PFSK-1 (cell line): ENCODE measurements around the gene TMEM117.

Experiments
- FOXP2 ChIP-seq: optimal IDR thresholded peaks from 2 replicates; pipeline ENCODE3; 2011; ENCODE audit warnings: borderline replicate concordance, control low read depth, inconsistent platforms; ENCODE audit not compliant: insufficient read depth; ENCODE audit errors: extremely low read length, extremely low read depth
- POLR2AphosphoS5 ChIP-seq: IDR thresholded peaks from 2 replicates; pipeline ENCODE4 v1.6.1; 2012; ENCODE audit warnings: low read depth, mild to moderate bottlenecking, control low read depth, low read length, moderate library complexity
- SIN3A ChIP-seq: IDR thresholded peaks from 2 replicates; pipeline ENCODE4 v1.6.1; 2012; ENCODE audit warnings: mild to moderate bottlenecking, low read length, moderate library complexity, borderline replicate concordance; ENCODE audit not compliant: insufficient read depth
- TAF1 ChIP-seq: IDR thresholded peaks from 2 replicates; pipeline ENCODE4 v1.6.1; 2012; ENCODE audit warnings: low read length, control low read depth, borderline replicate concordance; ENCODE audit not compliant: insufficient read depth
- TF ChIP-seq, protein P1 (sequence below), 2 experiments: IDR thresholded peaks; 2 replicates each; pipeline versions ENCODE4 v1.6.1 to v1.8.0; 2011 to 2012; ENCODE audit warnings: low read depth in 2 of 2, low read length in 2 of 2, control low read depth in 1 of 2, inconsistent platforms in 1 of 2, mild to moderate bottlenecking in 1 of 2, moderate library complexity in 1 of 2; ENCODE audit not compliant: insufficient read depth in 1 of 2

The TMEM117 gene

DNA sequence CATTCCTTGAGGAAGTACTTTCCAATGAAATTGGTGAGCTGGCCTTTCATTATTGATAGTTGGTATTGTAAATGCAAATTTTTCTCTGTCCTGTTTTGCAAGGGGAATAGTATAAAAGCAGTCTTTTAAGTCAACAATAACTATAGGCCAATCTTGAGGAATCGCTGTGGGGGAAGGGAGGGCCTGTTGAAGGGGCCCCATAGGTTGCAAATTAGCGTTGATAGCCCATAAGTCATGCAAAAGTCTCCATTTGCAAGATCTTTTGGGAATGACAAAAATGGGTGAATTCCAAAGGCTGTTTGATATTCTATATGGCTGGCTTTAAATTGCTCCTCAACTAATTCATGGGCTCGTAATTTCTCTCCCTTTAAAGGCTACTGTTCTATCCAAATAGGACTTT is 143.6 kb downstream of the TMEM117 start:
- TF ChIP-seq SIN3A (no peak), TAF1 (no peak), POLR2AphosphoS5 (no peak), FOXP2 (no peak)
- TF ChIP-seq, protein P1, sequence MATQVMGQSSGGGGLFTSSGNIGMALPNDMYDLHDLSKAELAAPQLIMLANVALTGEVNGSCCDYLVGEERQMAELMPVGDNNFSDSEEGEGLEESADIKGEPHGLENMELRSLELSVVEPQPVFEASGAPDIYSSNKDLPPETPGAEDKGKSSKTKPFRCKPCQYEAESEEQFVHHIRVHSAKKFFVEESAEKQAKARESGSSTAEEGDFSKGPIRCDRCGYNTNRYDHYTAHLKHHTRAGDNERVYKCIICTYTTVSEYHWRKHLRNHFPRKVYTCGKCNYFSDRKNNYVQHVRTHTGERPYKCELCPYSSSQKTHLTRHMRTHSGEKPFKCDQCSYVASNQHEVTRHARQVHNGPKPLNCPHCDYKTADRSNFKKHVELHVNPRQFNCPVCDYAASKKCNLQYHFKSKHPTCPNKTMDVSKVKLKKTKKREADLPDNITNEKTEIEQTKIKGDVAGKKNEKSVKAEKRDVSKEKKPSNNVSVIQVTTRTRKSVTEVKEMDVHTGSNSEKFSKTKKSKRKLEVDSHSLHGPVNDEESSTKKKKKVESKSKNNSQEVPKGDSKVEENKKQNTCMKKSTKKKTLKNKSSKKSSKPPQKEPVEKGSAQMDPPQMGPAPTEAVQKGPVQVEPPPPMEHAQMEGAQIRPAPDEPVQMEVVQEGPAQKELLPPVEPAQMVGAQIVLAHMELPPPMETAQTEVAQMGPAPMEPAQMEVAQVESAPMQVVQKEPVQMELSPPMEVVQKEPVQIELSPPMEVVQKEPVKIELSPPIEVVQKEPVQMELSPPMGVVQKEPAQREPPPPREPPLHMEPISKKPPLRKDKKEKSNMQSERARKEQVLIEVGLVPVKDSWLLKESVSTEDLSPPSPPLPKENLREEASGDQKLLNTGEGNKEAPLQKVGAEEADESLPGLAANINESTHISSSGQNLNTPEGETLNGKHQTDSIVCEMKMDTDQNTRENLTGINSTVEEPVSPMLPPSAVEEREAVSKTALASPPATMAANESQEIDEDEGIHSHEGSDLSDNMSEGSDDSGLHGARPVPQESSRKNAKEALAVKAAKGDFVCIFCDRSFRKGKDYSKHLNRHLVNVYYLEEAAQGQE (IDR thresholded peaks at IDR 0.05; ENCODE audit: insufficient read depth in 1 of 2, low read depth in 2 of 2, low read length in 2 of 2), result no peak

GRCh38 chr12:43980627-43981191 is 144.8 kb downstream of the TMEM117 start:
- TF ChIP-seq TAF1, result no peak
- no peak for TF ChIP-seq FOXP2
- TF ChIP-seq, protein P1 (IDR thresholded peaks at IDR 0.05; ENCODE audit: insufficient read depth in 1 of 2, low read depth in 2 of 2, low read length in 2 of 2), result no peak
- TF ChIP-seq POLR2AphosphoS5, result no peak
- TF ChIP-seq SIN3A, result no peak

GRCh38 chr12:43981726-43982125 is 145.8 kb downstream of the TMEM117 start:
- TF ChIP-seq POLR2AphosphoS5 (no peak), FOXP2 (no peak), SIN3A (no peak), TAF1 (no peak)
- TF ChIP-seq, protein P1 (IDR thresholded peaks at IDR 0.05; ENCODE audit: insufficient read depth in 1 of 2, low read depth in 2 of 2, low read length in 2 of 2), result no peak

GRCh38 chr12:43982544-43982943 is 146.7 kb downstream of the TMEM117 start:
- no peak for TF ChIP-seq POLR2AphosphoS5
- no peak for TF ChIP-seq FOXP2
- TF ChIP-seq, protein P1 (IDR thresholded peaks at IDR 0.05; ENCODE audit: insufficient read depth in 1 of 2, low read depth in 2 of 2, low read length in 2 of 2), result no peak
- no peak for TF ChIP-seq SIN3A
- no peak for TF ChIP-seq TAF1
